Panc1 (cell line): ENCODE measurements around the gene BMP2K. TPM values are rescaled to one million over a fixed set of nuclear protein-coding genes. Genes with fewer than 3 reads are reported as not detected.
"Not testable (repeated sequence)": the region's sequence is repeated elsewhere in the genome, so short reads cannot be mapped to it uniquely, and the experiment has no call there.

Experiments
- ATAC-seq: fragments of 200-7000 bp; cut with Tn5 transposase; 2 replicates; pipeline ENCODE4 v1.9.1; 2020; ENCODE audit warnings: mild to moderate bottlenecking, moderate library complexity
- BruUV-seq: library from RNA; stranded (reverse); fragments of 400-500 nt; replicated peaks from 2 replicates; lab custom pipeline; 2021; lab: Mats Ljungman, UMichigan
- CTCF ChIA-PET: fragments of 300-600 bp; sonication (Branson Sonifier 250); formaldehyde crosslinking; loops from one replicate; lab custom pipeline; 2022; ENCODE audit warnings: antibody characterized with exemption; lab: Charles Lee
- POLR2A ChIA-PET: fragments of 300-600 bp; sonication (Branson Sonifier 250); formaldehyde crosslinking; loops from one replicate; lab custom pipeline; 2022; ENCODE audit warnings: antibody characterized with exemption; lab: Charles Lee
- DNase-seq: peaks from one replicate; pipeline ENCODE4 v3.0.0-alpha.2; 2010; ENCODE audit warnings: low read depth, low spot score
- H3K27ac ChIP-seq: 2 replicates; pipeline ENCODE4 v1.5.1; 2011; ENCODE audit warnings: mild to moderate bottlenecking, low read length, inconsistent platforms
- H3K27me3 ChIP-seq: fragments of 200-500 bp; sonication (Bioruptor generic); 2 replicates; pipeline ENCODE4 v1.6.0; 2014; ENCODE audit warnings: low read length, inconsistent platforms; ENCODE audit not compliant: control insufficient read depth, insufficient read depth
- H3K36me3 ChIP-seq: fragments of 200-500 bp; sonication (Bioruptor generic); 2 replicates; pipeline ENCODE4 v1.5.1; 2014; ENCODE audit warnings: inconsistent platforms, mild to moderate bottlenecking, low read length, moderate library complexity; ENCODE audit not compliant: control insufficient read depth, insufficient read depth
- H3K4me1 ChIP-seq: 2 replicates; pipeline ENCODE4 v1.5.1; 2011; ENCODE audit warnings: inconsistent platforms, mild to moderate bottlenecking, low read length, moderate library complexity; ENCODE audit not compliant: control insufficient read depth, insufficient read depth
- H3K4me3 ChIP-seq, 2 experiments: 2 replicates each; pipeline ENCODE4 v1.5.1; 2011 to 2012; ENCODE audit warnings: low read depth in 2 of 2, low read length in 2 of 2, mild to moderate bottlenecking in 2 of 2, inconsistent platforms in 1 of 2, moderate library complexity in 1 of 2
- H3K9me3 ChIP-seq: fragments of 200-500 bp; sonication (Bioruptor generic); 2 replicates; pipeline ENCODE4 v1.5.1; 2014; ENCODE audit warnings: low read depth, mild to moderate bottlenecking, inconsistent platforms, low read length, moderate library complexity; ENCODE audit not compliant: control insufficient read depth, insufficient read depth
- POLR2AphosphoS5 ChIP-seq: IDR thresholded peaks from 2 replicates; pipeline ENCODE4 v1.6.1; 2012; ENCODE audit warnings: mild to moderate bottlenecking, low read depth, low read length, moderate library complexity
- REST ChIP-seq, 2 experiments: IDR thresholded peaks; 2 replicates each; pipeline ENCODE4 v1.6.1; 2011 to 2012; ENCODE audit warnings: low read depth in 2 of 2, control low read depth in 1 of 2, low read length in 1 of 2, mild to moderate bottlenecking in 1 of 2, moderate library complexity in 1 of 2; ENCODE audit not compliant: insufficient read depth in 1 of 2
- SIN3A ChIP-seq: IDR thresholded peaks from 2 replicates; pipeline ENCODE4 v1.6.1; 2012; ENCODE audit warnings: low read depth, mild to moderate bottlenecking, low read length, moderate library complexity, borderline replicate concordance; ENCODE audit not compliant: insufficient read depth
- TCF7L2 ChIP-seq: IDR thresholded peaks from 2 replicates; pipeline ENCODE4 v1.6.1; 2011; ENCODE audit warnings: mild to moderate bottlenecking, low read depth, low read length, inconsistent platforms
- in situ Hi-C: cut with HindIII; loops from 2 replicates; pipeline ENCODE4 v1.10.0; 2016; ENCODE audit warnings: low sequenced_read_pairs, low pct_unique_long_range_greater_than_20kb
- intact Hi-C: fragments of 100-400 bp; cut with micrococcal nuclease; formaldehyde crosslinking; loops from one replicate; pipeline ENCODE4 v1.10.0; 2022; ENCODE audit not compliant: unreplicated experiment
- total RNA-seq: library from RNA; stranded (reverse); gene quantifications from one replicate; pipeline ENCODE4 v1.2.1, GENCODE V29; 2021; ENCODE audit not compliant: unreplicated experiment
- TF ChIP-seq, protein P1 (sequence below): fragments of 450-650 bp; IDR thresholded peaks from 2 replicates; pipeline ENCODE4 v1.5.1; 2017; ENCODE audit warnings: mild to moderate bottlenecking

Gene BMP2K
- total RNA-seq, 1 experiment from 2014 or later, result 23.3 TPM

DNA sequence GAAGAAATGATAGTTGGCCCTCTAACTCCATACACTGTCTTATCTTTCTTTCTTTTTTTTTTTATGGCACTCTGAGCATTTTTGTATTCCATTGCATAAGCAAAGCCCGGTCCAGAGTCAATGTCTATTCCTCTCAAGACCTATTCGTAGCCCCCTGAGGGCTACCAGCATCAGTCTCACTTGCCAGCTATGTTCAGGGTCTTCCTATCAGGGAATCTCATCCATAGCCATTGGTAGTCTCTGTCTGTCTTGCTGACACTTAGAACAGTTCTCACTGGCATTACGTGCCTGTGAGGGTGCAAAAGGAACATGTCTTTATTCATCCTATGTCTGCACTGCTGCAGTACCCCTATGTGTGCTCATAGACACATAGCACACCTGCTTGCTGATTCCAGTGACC lies 51.0 kb downstream of the BMP2K start:
- in situ Hi-C loops (no loop called here), intact Hi-C loops (no loop called here)
- BruUV-seq, result no TSS peak
- ChIA-PET CTCF (no interaction called here), POLR2A (no interaction called here)
- TF ChIP-seq, protein P1, sequence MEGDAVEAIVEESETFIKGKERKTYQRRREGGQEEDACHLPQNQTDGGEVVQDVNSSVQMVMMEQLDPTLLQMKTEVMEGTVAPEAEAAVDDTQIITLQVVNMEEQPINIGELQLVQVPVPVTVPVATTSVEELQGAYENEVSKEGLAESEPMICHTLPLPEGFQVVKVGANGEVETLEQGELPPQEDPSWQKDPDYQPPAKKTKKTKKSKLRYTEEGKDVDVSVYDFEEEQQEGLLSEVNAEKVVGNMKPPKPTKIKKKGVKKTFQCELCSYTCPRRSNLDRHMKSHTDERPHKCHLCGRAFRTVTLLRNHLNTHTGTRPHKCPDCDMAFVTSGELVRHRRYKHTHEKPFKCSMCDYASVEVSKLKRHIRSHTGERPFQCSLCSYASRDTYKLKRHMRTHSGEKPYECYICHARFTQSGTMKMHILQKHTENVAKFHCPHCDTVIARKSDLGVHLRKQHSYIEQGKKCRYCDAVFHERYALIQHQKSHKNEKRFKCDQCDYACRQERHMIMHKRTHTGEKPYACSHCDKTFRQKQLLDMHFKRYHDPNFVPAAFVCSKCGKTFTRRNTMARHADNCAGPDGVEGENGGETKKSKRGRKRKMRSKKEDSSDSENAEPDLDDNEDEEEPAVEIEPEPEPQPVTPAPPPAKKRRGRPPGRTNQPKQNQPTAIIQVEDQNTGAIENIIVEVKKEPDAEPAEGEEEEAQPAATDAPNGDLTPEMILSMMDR, result no peak
- TF ChIP-seq POLR2AphosphoS5 (no peak), SIN3A (no peak), REST (IDR thresholded peaks at IDR 0.05; ENCODE audit: insufficient read depth in 1 of 2, low read depth in 2 of 2, low read length in 1 of 2) (no peak), TCF7L2 (no peak)
- no peaks in the 10 kb centered on the region for H3K9me3 ChIP-seq
- H3K4me1 ChIP-seq, result no peaks in the 10 kb centered on the region
- DNase-seq (no peak), ATAC-seq (no peak)
- H3K36me3 ChIP-seq, result no peaks in the 10 kb centered on the region
- no peak overlapping the region for H3K27ac ChIP-seq
- no peak overlapping the region for H3K4me3 ChIP-seq
- H3K27me3 ChIP-seq, result no peaks in the 10 kb centered on the region

DNA sequence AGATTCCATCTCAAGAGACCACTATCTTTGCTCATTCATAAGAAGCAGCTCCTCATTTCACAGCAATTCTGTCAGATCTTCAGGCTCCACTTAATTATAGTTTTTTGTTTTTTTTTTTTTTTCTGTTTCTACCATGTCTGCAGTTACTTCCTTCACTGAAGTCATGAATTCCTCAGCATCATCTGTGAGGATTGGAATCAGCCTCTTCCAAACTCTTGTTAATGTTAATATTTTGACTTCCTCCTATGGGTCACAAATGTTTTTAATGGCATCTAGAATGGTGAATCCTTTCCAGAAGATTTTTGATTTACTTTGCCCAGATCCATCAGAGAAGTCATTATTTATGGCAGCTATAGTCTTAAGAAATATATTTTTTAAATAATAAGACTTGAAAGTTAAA lies 53.1 kb downstream of the BMP2K start:
- BruUV-seq, result no TSS peak
- Histone ChIP-seq H3K27me3 (no peaks in the 10 kb centered on the region), H3K9me3 (no peaks in the 10 kb centered on the region), H3K4me3 (no peak overlapping the region), H3K4me1 (no peaks in the 10 kb centered on the region), H3K27ac (no peak overlapping the region), H3K36me3 (no peaks in the 10 kb centered on the region)
- CTCF ChIA-PET, result no interaction called here
- intact Hi-C loops, result no loop called here
- DNase-seq (no peak), ATAC-seq (no peak)
- POLR2A ChIA-PET, result no interaction called here
- in situ Hi-C loops, result no loop called here
- TF ChIP-seq, protein P1, result no peak
- TF ChIP-seq REST (IDR thresholded peaks at IDR 0.05; ENCODE audit: insufficient read depth in 1 of 2, low read depth in 2 of 2, low read length in 1 of 2) (no peak), TCF7L2 (no peak), SIN3A (no peak), POLR2AphosphoS5 (no peak)

DNA sequence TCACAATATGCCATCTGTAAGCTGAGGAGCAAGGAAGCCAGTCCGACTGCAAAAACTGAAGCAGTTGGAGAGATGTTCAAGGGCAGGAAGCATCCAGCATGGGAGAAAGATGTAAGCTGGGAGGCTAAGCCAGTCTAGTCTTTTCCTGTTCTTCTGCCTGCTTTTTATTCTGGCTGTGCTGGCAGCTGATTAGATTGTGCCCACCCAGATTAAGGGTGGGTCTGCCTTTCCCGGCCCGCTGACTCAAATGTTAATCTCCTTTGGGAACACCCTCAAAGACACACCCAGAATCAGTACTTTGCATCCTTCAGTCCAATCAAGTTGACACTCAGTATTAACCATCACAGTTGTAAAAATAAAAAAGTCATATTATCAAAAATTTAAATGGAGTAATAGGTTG lies 63.5 kb downstream of the BMP2K start:
- BruUV-seq, ATAC-seq, H3K27ac ChIP-seq, H3K36me3 ChIP-seq, POLR2A ChIA-PET, H3K4me1 ChIP-seq, DNase-seq, CTCF ChIA-PET, H3K27me3 ChIP-seq, intact Hi-C loops, H3K9me3 ChIP-seq, H3K4me3 ChIP-seq, in situ Hi-C loops: not testable (repeated sequence)

- H3K4me3 ChIP-seq, BruUV-seq, H3K27me3 ChIP-seq, H3K9me3 ChIP-seq, CTCF ChIA-PET, H3K27ac ChIP-seq, H3K4me1 ChIP-seq, H3K36me3 ChIP-seq, intact Hi-C loops, in situ Hi-C loops, DNase-seq, ATAC-seq, POLR2A ChIA-PET: not testable (repeated sequence)
Observed at GRCh38 chr4:78840286-78840685, 64.1 kb downstream of the BMP2K start.
